DMS153 treated with DMSO at 0.1 percent for 48 hours (cell line): ENCODE measurements around the gene PRSS38.

Experiments
- DNase-seq: peaks from one replicate; lab custom pipeline; 2025; ENCODE audit not compliant: unreplicated experiment; lab: John Stamatoyannopoulos, UW

Gene PRSS38

GRCh38 chr1:227793079-227793947 lies 22.2 kb upstream of the PRSS38 start:
- DNase-seq = no peak

DNA sequence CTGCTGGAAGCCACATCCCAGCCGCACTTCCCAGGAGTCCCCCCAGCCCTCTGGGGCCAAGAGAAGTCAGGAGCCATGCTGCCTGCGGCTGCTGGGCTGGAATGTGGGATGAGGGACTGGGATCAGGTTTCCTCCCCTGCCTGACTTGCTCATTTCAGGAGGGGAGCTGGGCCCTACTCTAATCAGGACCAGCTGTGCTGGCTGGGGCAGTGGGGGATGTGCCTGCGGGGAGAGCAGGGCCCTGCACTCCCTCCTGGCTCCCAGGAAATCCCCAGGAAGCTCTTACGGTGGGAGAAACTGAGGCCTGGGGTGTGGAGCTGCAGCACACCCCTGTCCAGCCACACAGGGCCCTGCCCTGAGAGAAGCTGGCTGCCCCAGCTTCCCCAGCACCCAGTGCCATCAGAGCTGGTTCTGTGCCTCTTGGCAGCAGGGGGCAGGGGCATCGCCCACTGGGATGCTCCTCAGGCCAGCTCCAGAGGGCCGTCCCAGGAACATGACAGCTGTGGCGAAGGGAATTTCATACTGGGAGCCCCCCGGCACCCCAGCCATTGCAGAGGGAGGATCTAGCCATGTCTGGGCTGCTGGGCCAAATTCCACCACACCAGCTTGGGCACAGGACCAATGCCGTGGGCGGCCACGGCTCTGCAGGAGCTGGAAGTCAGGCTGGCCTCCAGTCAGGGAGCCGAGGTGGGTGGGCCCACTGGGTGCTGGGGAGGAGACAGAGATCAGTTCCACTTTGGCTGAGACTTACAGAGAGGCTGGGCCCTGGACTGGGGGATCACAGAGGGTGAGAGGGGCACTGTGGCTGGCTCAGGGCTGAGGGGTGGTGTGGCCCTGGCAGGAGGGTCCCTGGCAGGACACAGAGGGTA lies 21.3 kb upstream of the PRSS38 start:
- DNase-seq = no peak

- DNase-seq = no peak
Measured at GRCh38 chr1:227794817-227795192, 20.7 kb upstream of the PRSS38 start.

DNA sequence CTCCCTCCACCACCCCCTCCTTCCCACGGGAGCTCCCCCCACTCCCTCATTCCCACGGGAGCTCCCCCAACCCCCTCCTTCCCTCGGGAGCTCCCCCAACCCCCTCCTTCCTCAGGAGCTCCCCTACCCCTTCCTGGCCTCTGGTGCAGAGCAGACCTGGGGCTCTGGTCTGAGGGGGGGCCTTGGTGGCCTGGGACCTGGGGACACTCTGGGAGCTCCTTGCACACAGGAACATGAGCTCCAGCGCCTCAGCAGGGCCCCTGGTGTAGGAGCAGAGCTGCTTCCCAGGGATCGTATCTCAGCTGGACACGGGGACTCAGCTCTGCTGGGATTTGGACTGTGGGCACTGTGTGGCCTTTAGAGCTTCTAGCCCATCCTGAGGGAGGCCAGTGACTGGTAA lies 19.7 kb upstream of the PRSS38 start:
- DNase-seq = no peak

DNA sequence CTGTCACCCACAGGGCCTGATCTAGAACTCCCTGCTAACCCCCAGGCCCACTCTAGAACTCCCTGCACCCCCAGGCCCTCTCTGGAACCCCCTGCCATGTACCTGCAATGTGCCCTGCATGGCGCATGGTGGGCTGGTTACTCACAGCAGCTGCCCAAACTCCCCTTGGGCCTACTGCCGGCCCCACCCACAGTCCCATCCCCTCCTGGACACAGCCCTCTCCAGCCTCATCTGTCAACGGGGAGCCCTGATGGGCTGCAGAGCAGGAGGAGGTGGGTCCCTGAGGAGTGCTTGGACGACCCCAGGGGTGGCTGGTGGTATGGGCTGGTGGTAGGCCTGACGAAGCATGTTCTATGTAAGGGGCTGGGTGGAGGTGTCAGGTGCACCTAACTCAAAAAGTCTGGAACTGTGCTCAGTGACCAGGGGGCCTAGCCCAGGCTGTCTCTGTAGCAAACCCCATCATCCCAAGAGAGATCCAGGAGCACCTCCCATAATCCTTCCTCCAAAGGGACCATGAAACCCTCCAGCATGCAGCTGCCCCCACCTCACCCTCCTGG lies 19.0 kb upstream of the PRSS38 start:
- DNase-seq = no peak

- no peak for DNase-seq
Measured at GRCh38 chr1:227797144-227797543, 18.3 kb upstream of the PRSS38 start.

- DNase-seq = no peak
Measured at GRCh38 chr1:227797625-227798024, 17.9 kb upstream of the PRSS38 start.

GRCh38 chr1:227798078-227798802 lies 17.2 kb upstream of the PRSS38 start:
- DNase-seq = no peak

- no peak for DNase-seq
Measured at GRCh38 chr1:227799756-227800155, 15.7 kb upstream of the PRSS38 start.

DNA sequence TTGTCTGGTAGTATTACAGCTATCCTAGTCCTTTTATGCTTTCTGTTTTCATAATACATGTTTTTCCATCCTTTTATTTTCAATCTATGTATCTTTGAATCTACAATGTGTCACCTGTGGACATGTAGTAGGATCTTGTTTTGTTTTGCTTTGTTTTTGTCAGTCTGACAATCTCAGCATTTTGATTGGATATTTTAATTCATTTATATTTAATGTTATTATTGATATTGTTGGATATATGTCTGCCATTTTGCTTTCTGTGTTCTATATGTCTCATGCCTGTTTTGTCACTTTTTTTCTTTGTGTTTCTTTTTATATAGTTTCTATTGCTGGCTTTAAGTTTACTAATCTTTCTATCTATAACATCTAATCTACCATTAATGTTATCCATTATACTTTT lies 11.5 kb upstream of the PRSS38 start:
- no peak for DNase-seq

GRCh38 chr1:227805606-227806197 lies 9.8 kb upstream of the PRSS38 start:
- no peak for DNase-seq

DNA sequence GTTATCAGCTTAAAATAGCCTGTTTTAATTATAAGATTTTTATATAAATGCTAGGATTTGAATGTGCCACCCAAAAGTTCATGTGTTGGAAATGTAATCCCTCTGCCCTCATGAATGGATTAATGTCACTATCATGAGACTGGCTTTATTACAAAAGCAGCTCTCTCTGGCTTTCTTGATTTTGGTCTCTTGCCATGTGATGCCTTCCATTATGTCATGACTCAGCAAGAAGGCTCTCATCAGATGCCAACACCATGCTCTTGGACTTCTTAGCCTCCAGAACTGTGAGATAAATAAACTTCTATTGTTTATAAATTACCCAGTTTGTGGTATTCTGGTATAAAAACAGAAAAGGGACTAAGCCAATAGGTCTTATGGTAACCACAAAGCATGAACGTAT lies 6.9 kb upstream of the PRSS38 start:
- DNase-seq = no peak

DNA sequence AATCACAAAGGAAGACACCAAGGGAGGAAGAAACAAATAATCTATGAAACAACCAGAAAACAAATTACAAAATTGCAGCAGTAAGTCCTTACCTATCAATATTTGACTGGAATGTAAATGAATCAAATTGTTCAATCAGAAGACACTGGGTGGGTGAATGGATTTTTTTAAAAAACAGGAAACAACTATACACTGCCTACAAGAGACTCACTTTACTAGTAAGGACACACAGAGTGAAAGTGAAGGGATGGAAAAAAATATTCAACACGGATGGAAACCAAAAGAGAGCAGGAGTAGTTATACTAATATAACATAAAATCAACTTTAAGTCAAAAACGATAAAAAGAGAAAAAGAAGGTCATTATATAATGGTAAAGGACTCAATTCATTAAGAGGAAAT lies 6.4 kb upstream of the PRSS38 start:
- no peak for DNase-seq

DNA sequence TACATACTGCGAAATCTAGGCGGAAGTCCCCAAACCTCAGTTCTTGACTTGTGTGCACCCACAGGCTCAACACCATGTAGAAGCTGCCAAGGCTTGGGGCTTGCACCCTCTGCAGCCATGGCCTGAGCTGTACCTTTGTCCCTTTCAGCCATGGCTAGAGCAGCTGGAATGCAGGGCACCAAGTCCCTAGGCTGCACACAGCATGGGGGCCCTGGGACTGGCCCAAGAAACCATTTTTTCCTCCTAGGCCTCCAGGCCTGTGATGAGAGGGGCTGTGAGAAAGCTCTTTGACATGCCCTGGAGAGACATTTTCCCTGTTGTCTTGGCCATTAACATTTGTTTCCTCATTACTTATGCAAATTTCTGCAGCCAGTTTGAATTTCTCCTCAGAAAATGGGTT lies 1.5 kb upstream of the PRSS38 start:
- no peak for DNase-seq

- DNase-seq = no peak
Measured at GRCh38 chr1:227816750-227817446, 1.4 kb downstream of the PRSS38 start.

- DNase-seq = no peak
Measured at GRCh38 chr1:227823537-227823936, 8.1 kb downstream of the PRSS38 start.

DNA sequence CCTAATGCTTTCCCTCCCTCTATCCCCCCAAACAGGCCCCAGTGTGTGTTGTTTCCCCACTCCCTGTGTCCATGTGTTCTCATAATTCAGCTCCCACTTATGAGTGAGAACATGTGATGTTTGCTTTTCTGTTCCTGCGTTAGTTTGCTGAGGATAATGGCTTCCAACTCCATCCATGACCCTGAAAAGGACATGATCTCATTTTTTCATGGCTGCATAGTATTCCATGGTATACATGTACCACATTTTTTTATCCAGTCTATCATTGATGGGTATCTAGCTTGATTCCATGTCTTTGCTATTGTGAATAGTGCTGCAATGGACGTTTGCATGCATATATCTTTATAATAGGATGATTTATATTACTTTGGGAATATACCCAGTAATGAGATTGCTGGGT lies 8.7 kb downstream of the PRSS38 start:
- DNase-seq = no peak

GRCh38 chr1:227828786-227829185 lies 13.3 kb downstream of the PRSS38 start:
- DNase-seq = no peak

GRCh38 chr1:227838181-227838580 lies 22.7 kb downstream of the PRSS38 start:
- DNase-seq = no peak

GRCh38 chr1:227841096-227841495 lies 25.6 kb downstream of the PRSS38 start:
- DNase-seq = no peak
